ENCODE data around the gene A4GALT.

The A4GALT gene

DNA sequence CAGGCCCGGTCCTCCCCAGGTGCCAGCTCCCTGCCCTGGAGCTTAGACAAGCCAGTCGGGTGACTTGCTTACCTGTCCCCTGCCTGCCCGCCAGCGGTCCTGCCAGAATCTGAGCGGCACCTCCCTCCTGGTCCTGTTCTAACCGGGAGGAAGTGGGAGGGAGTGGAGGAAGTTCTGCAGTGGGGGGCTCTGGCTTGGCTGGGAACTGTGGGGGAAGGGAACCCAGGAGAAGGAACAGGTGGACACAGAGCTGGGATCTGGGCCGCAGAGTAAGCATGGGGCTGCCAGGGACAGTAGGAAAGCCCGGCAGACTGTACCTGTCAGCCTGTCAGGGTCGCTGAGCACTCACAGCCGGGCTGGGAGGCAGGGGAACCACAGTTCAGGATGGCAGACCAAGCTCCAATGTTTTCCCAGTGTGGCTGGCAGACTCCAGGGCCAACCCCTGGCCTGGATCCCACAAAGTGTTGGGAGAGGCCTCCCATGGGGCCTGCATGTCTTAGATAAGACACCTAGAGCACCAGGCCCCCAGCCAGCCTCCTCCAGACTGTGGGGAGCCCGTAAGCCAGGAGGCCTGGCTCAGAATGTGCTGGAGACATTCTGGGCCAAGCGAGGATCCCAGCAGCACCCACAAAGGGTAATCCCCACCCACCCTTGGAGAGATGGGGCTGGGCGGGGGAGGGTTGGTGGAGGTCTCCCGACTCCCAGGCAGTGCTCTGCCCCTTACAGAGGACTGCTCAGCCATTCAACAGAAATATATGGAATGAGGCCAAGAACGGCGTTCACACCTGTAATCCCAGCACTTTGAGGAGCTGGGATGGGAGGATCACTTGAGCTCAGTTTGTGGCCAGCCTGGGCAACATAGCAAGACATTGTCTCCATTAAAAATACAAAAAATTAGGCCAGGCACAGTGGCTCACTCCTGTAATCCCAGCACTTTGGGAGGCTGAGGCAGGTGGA lies 73.8 kb downstream of the A4GALT start:
- DNase-seq, result no peak

DNA sequence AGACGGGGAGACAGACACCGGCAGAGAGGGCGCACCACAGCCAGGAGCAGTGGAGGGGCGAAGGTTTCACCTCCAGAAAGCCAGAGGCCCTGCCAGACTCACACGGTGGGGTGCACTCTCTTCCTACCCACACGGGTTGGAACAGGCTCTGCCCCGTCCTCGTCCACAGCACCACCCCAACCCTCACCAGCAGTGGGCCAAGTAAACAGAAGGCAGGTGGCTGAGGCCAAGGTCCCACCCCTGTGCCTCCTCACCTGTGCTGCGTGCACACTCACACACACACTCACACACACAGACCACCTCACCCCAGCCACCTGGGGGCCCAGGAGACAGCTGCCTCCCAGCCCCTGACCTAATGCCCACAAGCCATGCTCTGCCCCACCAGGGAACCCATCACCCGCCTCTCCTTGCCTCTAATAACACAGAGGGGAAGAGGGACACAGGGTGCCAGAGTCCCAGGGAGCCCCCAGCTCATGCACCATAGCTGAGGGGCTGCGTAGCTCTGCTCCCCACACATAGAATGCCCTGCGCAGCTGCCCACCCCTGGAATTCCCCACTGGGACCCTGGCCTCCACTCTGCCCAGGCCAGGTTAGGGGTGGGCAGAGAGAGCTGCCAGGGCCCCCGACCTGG lies 74.6 kb downstream of the A4GALT start:
- DNase-seq, result no peak

DNA sequence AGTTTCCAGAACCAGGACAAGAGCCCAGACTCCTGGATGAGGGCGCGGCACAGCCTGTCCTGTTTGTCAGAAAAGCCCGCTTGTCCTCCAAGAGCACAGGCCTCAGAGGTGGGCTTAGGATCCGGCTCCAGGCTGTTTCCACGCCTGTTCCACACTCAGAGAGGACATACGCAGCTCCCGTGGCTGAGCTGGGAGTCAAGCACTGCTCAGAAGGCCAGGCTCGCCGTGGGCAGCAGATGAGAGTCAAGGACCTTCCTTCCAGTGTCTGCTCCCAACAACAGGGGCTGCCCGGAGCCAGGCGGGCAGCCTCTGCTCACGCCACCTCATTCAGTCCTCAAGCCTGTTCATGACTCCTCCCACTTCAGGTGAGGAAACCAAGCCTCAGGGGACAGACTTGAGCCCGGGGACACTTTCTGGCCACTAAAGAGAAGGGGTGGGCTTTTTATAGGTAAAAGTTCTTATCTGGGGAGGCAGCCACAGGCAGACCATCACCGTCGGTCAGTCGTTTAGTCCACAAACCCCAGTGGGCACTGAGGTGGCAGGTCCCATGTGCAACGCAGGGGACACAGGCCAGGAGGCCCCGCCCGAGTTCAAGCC lies 75.2 kb downstream of the A4GALT start:
- DNase-seq, result no peak

DNA sequence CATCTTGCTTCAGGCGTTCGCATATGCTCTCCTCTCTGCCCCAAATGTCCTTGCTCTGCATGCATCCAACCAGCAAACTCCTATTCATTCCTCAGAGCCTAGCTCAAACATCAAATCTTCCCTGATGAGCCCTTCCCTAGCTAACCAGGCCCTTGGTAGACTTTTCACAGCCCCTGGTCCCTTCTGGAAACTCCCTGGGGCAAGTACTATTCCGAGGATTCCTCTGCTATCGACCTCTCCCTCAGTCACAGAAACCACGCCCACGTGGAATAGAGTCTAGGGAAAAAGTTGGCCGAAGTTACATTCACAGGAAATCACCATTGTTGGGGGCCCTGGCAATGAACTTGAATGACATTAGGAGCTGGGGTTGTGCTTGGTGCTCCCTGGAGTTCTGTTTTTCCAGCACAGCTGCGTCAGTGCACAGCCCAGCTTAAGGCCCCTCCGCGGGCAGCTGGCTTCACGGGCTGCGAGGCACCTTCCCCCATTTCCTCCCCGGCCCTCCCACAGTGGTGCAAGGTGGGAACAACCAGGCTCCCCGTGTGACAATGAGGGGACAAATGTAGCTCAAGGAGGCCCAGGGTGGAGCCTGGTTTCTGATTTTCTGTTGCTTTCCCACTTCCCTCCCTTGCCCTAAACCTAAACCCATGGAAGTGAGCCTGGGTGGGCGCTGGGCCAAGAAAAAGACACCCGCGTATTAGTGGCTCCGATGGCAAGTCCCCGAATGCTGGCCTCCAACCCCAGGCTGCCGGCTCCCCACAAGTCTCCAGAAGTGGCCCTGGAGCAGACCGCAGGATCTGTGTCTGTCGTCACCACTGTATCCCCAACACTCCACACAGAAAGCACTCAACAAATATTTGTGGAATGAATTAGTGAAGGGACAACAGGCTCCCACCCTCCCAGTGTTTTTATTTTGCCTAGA lies 76.0 kb downstream of the A4GALT start:
- DNase-seq, result peak; percentile 39 to 41

DNA sequence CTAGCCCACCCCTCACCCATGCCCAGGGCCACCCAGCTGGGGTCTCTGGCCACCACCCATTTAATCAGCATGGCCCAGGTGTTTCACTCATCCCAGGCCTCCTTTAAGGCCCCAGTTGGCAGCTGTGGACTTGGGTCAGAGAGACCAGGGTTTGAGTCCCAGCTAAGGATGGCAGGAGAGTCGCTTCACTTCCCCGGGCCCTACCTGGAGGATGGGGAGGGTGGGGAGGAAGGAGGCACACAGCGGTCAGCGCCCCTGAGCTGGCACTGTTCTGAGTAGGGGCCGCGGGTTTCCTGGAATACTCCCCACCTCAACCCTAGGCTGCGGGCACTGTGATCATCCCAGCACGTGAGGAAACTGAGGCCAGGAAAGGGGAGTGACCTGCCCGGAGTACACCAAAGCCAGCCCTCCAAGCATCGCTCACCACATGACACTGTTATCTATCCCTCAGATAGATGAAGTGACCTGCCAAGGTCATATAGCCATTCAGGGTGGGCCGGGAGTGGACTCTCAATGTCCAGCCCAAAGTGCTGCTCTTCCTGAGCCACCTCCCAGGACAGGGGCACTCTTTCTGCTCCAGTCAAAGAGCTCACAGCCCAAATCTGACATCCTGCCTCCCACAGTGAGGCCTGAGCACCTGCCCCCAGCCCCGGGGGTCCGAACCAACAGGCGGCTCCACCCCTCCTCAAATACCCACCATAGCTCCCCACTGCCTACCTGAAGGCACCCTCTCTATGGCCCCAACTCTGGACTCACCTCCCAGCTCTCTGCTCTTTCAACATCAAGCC lies 76.8 kb downstream of the A4GALT start:
- no peak for DNase-seq

DNA sequence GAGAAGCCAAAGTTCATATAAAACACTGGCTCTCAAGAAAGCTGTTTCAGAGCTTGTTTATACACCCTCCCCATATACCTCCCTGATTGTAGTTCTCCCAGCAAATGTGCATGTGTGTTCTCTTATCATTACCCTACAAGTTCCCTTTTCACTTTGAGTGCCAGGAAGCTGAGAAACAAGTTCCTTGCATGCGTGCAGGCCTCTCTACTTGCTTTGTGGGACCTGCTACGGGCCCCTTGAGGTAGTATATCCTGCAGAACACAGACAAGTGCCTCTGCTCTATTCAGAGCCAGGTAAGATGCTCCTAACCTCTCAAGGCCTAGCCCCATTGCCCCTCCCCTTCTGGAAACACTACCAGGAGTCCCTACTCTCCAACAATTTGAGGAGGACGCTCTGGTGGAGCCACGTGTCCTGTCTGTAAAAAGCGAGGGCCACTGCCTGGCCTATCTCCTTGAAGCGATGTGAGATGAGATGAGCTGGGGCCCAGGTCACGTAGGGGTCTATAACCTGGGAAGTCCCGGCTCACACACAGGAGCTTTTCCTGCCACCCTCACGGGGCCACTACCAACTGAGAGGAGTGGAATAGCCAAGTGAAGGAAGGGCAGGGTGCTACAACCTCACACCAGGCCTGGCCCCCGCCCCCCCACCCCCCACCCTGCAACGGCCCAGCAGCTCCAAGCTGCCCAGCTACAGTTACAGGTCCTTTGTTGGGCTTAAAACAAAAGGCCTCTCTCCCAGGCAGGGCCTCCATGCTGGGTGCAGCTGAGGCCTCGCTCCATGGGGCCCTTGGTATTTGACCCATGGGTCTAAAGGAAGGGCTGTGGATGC lies 77.7 kb downstream of the A4GALT start:
- DNase-seq, result peak; percentile 71 to 79
